GM15510 (cell line): Measurements from ENCODE around the gene GIGYF2.

Source experiments
- POLR2A ChIP-seq: IDR thresholded peaks from 3 replicates; pipeline ENCODE4 v1.6.1; 2011; ENCODE audit warnings: borderline replicate concordance; ENCODE audit not compliant: insufficient read length; ENCODE audit errors: extremely low read depth

Gene GIGYF2

GRCh38 chr2:232674491-232674890 is 22.6 kb upstream of the GIGYF2 start:
- no peak for TF ChIP-seq POLR2A

GRCh38 chr2:232675381-232675780 is 21.8 kb upstream of the GIGYF2 start:
- TF ChIP-seq POLR2A, result no peak

GRCh38 chr2:232680006-232680405 is 17.1 kb upstream of the GIGYF2 start:
- no peak for TF ChIP-seq POLR2A

GRCh38 chr2:232681527-232681926 is 15.6 kb upstream of the GIGYF2 start:
- TF ChIP-seq POLR2A, result no peak

- TF ChIP-seq POLR2A, result no peak
Measured at GRCh38 chr2:232683368-232683767, 13.8 kb upstream of the GIGYF2 start.

GRCh38 chr2:232687382-232688160 is 9.6 kb upstream of the GIGYF2 start:
- no peak for TF ChIP-seq POLR2A

GRCh38 chr2:232688201-232688600 is 8.9 kb upstream of the GIGYF2 start:
- no peak for TF ChIP-seq POLR2A

- no peak for TF ChIP-seq POLR2A
Measured at GRCh38 chr2:232689152-232689910, 7.8 kb upstream of the GIGYF2 start.

- TF ChIP-seq POLR2A, result no peak
Measured at GRCh38 chr2:232693344-232693743, 3.8 kb upstream of the GIGYF2 start.

GRCh38 chr2:232696609-232697058 is 497 bp upstream of the GIGYF2 start:
- no peak for TF ChIP-seq POLR2A

- no peak for TF ChIP-seq POLR2A
Measured at GRCh38 chr2:232697807-232698110, 628 bp downstream of the GIGYF2 start.

GRCh38 chr2:232698556-232699091 is 1.5 kb downstream of the GIGYF2 start:
- no peak for TF ChIP-seq POLR2A

- TF ChIP-seq POLR2A, result no peak
Measured at GRCh38 chr2:232699110-232699509, 2.0 kb downstream of the GIGYF2 start.

GRCh38 chr2:232700154-232700553 is 3.0 kb downstream of the GIGYF2 start:
- TF ChIP-seq POLR2A, result no peak

GRCh38 chr2:232707076-232707475 is 9.9 kb downstream of the GIGYF2 start:
- TF ChIP-seq POLR2A, result no peak

- TF ChIP-seq POLR2A, result no peak
Measured at GRCh38 chr2:232713505-232713904, 16.4 kb downstream of the GIGYF2 start.
